Activated CD4-positive, alpha-beta T cell treated with anti-CD3 and anti-CD28 coated beads for 36 hours (primary cell): ENCODE results near the gene MAN2A2. TPM values are rescaled to one million over a fixed set of nuclear protein-coding genes. Genes with fewer than 3 reads are reported as not detected.

ENCODE experiments used
- ATAC-seq: fragments of 200-7000 bp; cut with Tn5 transposase; one replicate; pipeline ENCODE4 v1.10.0; 2021; ENCODE audit warnings: mild to moderate bottlenecking, moderate library complexity
- CTCF ChIA-PET: fragments of 350-600 bp; sonication (Branson Sonifier 250); formaldehyde crosslinking; loops from one replicate; lab custom pipeline; 2021; ENCODE audit warnings: antibody characterized with exemption; lab: Charles Lee
- POLR2A ChIA-PET: fragments of 350-600 bp; sonication (Branson Sonifier 250); formaldehyde crosslinking; loops from one replicate; lab custom pipeline; 2021; ENCODE audit warnings: antibody characterized with exemption, inconsistent platforms; lab: Charles Lee
- DNase-seq: peaks from one replicate; pipeline ENCODE4 v3.0.0-alpha.2; 2020
- H3K27ac Mint-ChIP-seq: one replicate; pipeline ENCODE4 v1.8.0; 2021; ENCODE audit warnings: mixed read lengths
- H3K27me3 Mint-ChIP-seq: one replicate; pipeline ENCODE4 v1.8.0; 2021; ENCODE audit warnings: mixed read lengths
- H3K36me3 Mint-ChIP-seq: one replicate; pipeline ENCODE4 v1.8.0; 2021; ENCODE audit warnings: low read depth, mixed read lengths
- H3K4me1 Mint-ChIP-seq: one replicate; pipeline ENCODE4 v1.8.0; 2021; ENCODE audit warnings: mixed read lengths
- H3K4me3 Mint-ChIP-seq: one replicate; pipeline ENCODE4 v1.8.0; 2021; ENCODE audit warnings: mild to moderate bottlenecking, moderate library complexity, mixed read lengths
- H3K9me3 Mint-ChIP-seq: one replicate; pipeline ENCODE4 v1.8.0; 2021; ENCODE audit warnings: low read depth, mixed read lengths
- intact Hi-C, 2 experiments: fragments of 100-400 bp; cut with DNase I in 1 of 2; cut with micrococcal nuclease in 1 of 2; formaldehyde crosslinking; loops; one replicate each; pipeline versions ENCODE4 v1.14.2 to v1.15.1; 2022 to 2024; cut with DNase I, micrococcal nuclease
- total RNA-seq, 2 experiments: library from RNA; stranded (reverse); gene quantifications; one replicate each; pipeline ENCODE4 v1.2.3, GENCODE V29; 2021

MAN2A2 gene
- total RNA-seq, 2 experiments from 2014 or later = 76.6 to 104 TPM

- POLR2A ChIA-PET = no interaction called here
- Mint-ChIP-seq H3K27me3 (peaks cover 3% of the 10 kb centered on the region), H3K9me3 (no peaks in the 10 kb centered on the region), H3K4me1 (peaks cover 12% of the 10 kb centered on the region), H3K36me3 (peaks cover 24% of the 10 kb centered on the region), H3K27ac (peak within 1 kb of the TSS; percentile 51), H3K4me3 (no peak within 1 kb of the TSS)
- peak; percentile 44 for DNase-seq
- CTCF ChIA-PET = interaction anchor here (0.5 to 3.3 kb wide), 8 partner anchors 19 to 236 kb away, joined by 3 to 31 read pairs (median 5); partner anchors contain the start of genes HDDC3, MAN2A2 and UNC45A
- intact Hi-C loops = loop anchor here (2.0 to 10.0 kb wide), 2 partner anchors 77 to 189 kb away; no protein-coding TSS in a partner anchor
- ATAC-seq = peak; percentile 9
These were observed 19.0 kb upstream of the MAN2A2 start, which contains the start of gene FES for GRCh38 chr15:90883976-90884718. Gene FES (plus strand): TSS chr15:90884504. CDS start chr15:90885046, 542 bp downstream.

GRCh38 chr15:90884719-90885431 lies 18.2 kb upstream of the MAN2A2 start:
- intact Hi-C loops = loop anchor here (2.0 to 10.0 kb wide), 3 partner anchors 78 to 223 kb away; no protein-coding TSS in a partner anchor
- Mint-ChIP-seq H3K4me3 (no peak overlapping the region), H3K36me3 (peaks cover 18% of the 10 kb centered on the region), H3K27ac (peak overlapping the region; percentile 51), H3K4me1 (peaks cover 12% of the 10 kb centered on the region), H3K27me3 (peaks cover 3% of the 10 kb centered on the region), H3K9me3 (no peaks in the 10 kb centered on the region)
- ChIA-PET POLR2A (interaction anchor here (0.7 to 1.1 kb wide), 3 partner anchors 15 to 168 kb away, joined by 3 to 5 read pairs (median 3); partner anchors contain the start of genes BLM and MAN2A2), CTCF (interaction anchor here (0.5 to 3.3 kb wide), 31 partner anchors 10 to 564 kb away, joined by 3 to 31 read pairs (median 5); partner anchors contain the start of genes BLM, HDDC3, MAN2A2 and UNC45A)
- DNase-seq = no peak
- peak; percentile 9 for ATAC-seq

GRCh38 chr15:90885432-90886290 lies 17.4 kb upstream of the MAN2A2 start:
- intact Hi-C loops = loop anchor here (1.0 to 10.0 kb wide), 8 partner anchors 67 to 565 kb away; partner anchors contain the start of gene BLM (in 1 of the 2)
- Mint-ChIP-seq H3K4me3 (no peak overlapping the region), H3K9me3 (no peaks in the 10 kb centered on the region), H3K36me3 (peaks cover 14% of the 10 kb centered on the region), H3K27ac (peak overlapping the region; percentile 51), H3K4me1 (peaks cover 12% of the 10 kb centered on the region), H3K27me3 (peaks cover 3% of the 10 kb centered on the region)
- ChIA-PET CTCF (interaction anchor here (0.6 to 3.3 kb wide), 65 partner anchors 9 to 566 kb away, joined by 3 to 31 read pairs (median 4); partner anchors contain the start of genes BLM, HDDC3 and UNC45A), POLR2A (interaction anchor here (0.7 to 1.1 kb wide), 4 partner anchors 9 to 169 kb away, joined by 3 to 5 read pairs (median 4); partner anchors contain the start of genes BLM and MAN2A2)
- ATAC-seq (peak; percentile 43), DNase-seq (peak; percentile 90)

- DNase-seq (no peak), ATAC-seq (no peak)
- intact Hi-C loops = loop anchor here (1.0 to 10.0 kb wide), 7 partner anchors 68 to 565 kb away; partner anchors contain the start of gene BLM (in 1 of the 2)
- H3K36me3 Mint-ChIP-seq = peaks cover 12% of the 10 kb centered on the region
- H3K4me1 Mint-ChIP-seq = peaks cover 12% of the 10 kb centered on the region
- H3K9me3 Mint-ChIP-seq = no peaks in the 10 kb centered on the region
- H3K27me3 Mint-ChIP-seq = peaks cover 3% of the 10 kb centered on the region
- ChIA-PET CTCF (interaction anchor here (0.6 to 3.3 kb wide), 51 partner anchors 9 to 567 kb away, joined by 3 to 31 read pairs (median 4); partner anchors contain the start of genes BLM, HDDC3 and UNC45A), POLR2A (interaction anchor here (1.0 to 1.1 kb wide), 2 partner anchors 8 to 17 kb away, joined by 4 to 5 read pairs; no protein-coding TSS in a partner anchor)
- H3K4me3 Mint-ChIP-seq = no peak overlapping the region
- H3K27ac Mint-ChIP-seq = peak overlapping the region; percentile 31
These were observed 16.8 kb upstream of the MAN2A2 start for GRCh38 chr15:90886291-90886614.

- Mint-ChIP-seq H3K9me3 (no peaks in the 10 kb centered on the region), H3K4me3 (no peak overlapping the region), H3K36me3 (peaks cover 11% of the 10 kb centered on the region), H3K27me3 (peaks cover 3% of the 10 kb centered on the region), H3K4me1 (peaks cover 12% of the 10 kb centered on the region), H3K27ac (no peak overlapping the region)
- ChIA-PET CTCF (interaction anchor here (0.9 to 3.3 kb wide), 19 partner anchors 8 to 568 kb away, joined by 3 to 31 read pairs (median 5); partner anchors contain the start of genes BLM, HDDC3 and UNC45A), POLR2A (no interaction called here)
- DNase-seq (no peak), ATAC-seq (no peak)
- intact Hi-C loops = loop anchor here (2.0 to 10.0 kb wide), 3 partner anchors 192 to 566 kb away; no protein-coding TSS in a partner anchor
These were observed 16.0 kb upstream of the MAN2A2 start for GRCh38 chr15:90887037-90887481.

GRCh38 chr15:90889313-90889730 lies 13.8 kb upstream of the MAN2A2 start:
- no peak for ATAC-seq
- peaks cover 3% of the 10 kb centered on the region for H3K27me3 Mint-ChIP-seq
- H3K4me1 Mint-ChIP-seq = peaks cover 12% of the 10 kb centered on the region
- H3K9me3 Mint-ChIP-seq = no peaks in the 10 kb centered on the region
- DNase-seq = no peak
- no peak overlapping the region for H3K4me3 Mint-ChIP-seq
- no peak overlapping the region for H3K27ac Mint-ChIP-seq
- ChIA-PET CTCF (interaction anchor here (0.8 to 1.7 kb wide), 4 partner anchors 13 to 588 kb away, joined by 3 to 6 read pairs (median 3); partner anchors contain the start of gene MAN2A2), POLR2A (no interaction called here)
- H3K36me3 Mint-ChIP-seq = peaks cover 5% of the 10 kb centered on the region
- intact Hi-C loops = loop anchor here (5.0 to 10.0 kb wide), 2 partner anchors 195 to 227 kb away; no protein-coding TSS in a partner anchor

- peaks cover 2% of the 10 kb centered on the region for H3K27me3 Mint-ChIP-seq
- H3K4me3 Mint-ChIP-seq = no peak overlapping the region
- intact Hi-C loops = loop anchor here (5.0 to 10.0 kb wide), 2 partner anchors 195 to 228 kb away; no protein-coding TSS in a partner anchor
- H3K4me1 Mint-ChIP-seq = peaks cover 11% of the 10 kb centered on the region
- peaks cover 5% of the 10 kb centered on the region for H3K36me3 Mint-ChIP-seq
- ChIA-PET POLR2A (no interaction called here), CTCF (interaction anchor here (0.8 to 1.7 kb wide), 4 partner anchors 13 to 588 kb away, joined by 3 to 6 read pairs (median 3); partner anchors contain the start of gene MAN2A2)
- no peak overlapping the region for H3K27ac Mint-ChIP-seq
- DNase-seq = no peak
- no peak for ATAC-seq
- H3K9me3 Mint-ChIP-seq = no peaks in the 10 kb centered on the region
These were observed 13.2 kb upstream of the MAN2A2 start for GRCh38 chr15:90889736-90890456.

GRCh38 chr15:90890839-90891238 lies 12.3 kb upstream of the MAN2A2 start:
- ChIA-PET POLR2A (no interaction called here), CTCF (no interaction called here)
- DNase-seq = no peak
- Mint-ChIP-seq H3K27ac (no peak overlapping the region), H3K27me3 (no peaks in the 10 kb centered on the region), H3K4me3 (no peak overlapping the region), H3K9me3 (no peaks in the 10 kb centered on the region), H3K36me3 (peaks cover 5% of the 10 kb centered on the region), H3K4me1 (peaks cover 2% of the 10 kb centered on the region)
- intact Hi-C loops = no loop called here
- ATAC-seq = no peak

GRCh38 chr15:90891346-90891949 lies 11.7 kb upstream of the MAN2A2 start:
- POLR2A ChIA-PET = no interaction called here
- Mint-ChIP-seq H3K4me1 (no peaks in the 10 kb centered on the region), H3K4me3 (no peak overlapping the region), H3K9me3 (no peaks in the 10 kb centered on the region), H3K36me3 (peaks cover 5% of the 10 kb centered on the region), H3K27me3 (no peaks in the 10 kb centered on the region), H3K27ac (no peak overlapping the region)
- CTCF ChIA-PET = no interaction called here
- intact Hi-C loops = no loop called here
- ATAC-seq = no peak
- no peak for DNase-seq
